IMR-90 (cell line): ENCODE results near the gene PSMA8. TPM values are rescaled to one million over a fixed set of nuclear protein-coding genes. Genes with fewer than 3 reads are reported as not detected.
A peak's percentile ranks its signal among the peaks of the same experiment; 100 is the strongest.

ENCODE experiments used
- ATAC-seq: fragments of 200-7000 bp; cut with Tn5 transposase; 2 replicates; pipeline ENCODE4 v1.9.1; 2020; ENCODE audit warnings: low read depth, mild to moderate bottlenecking, moderate library complexity
- BruUV-seq: library from RNA; stranded (reverse); fragments of 400-500 nt; replicated peaks from 2 replicates; lab custom pipeline; 2021; lab: Mats Ljungman, UMichigan
- CTCF ChIA-PET: fragments of 300-600 bp; formaldehyde crosslinking; extraction: SDS; loops from one replicate; lab custom pipeline; 2021; ENCODE audit warnings: antibody characterized with exemption; lab: Yijun Ruan, JAX
- POLR2A ChIA-PET: fragments of 300-600 bp; sonication (Branson Sonifier 250); formaldehyde crosslinking; loops from one replicate; lab custom pipeline; 2022; ENCODE audit warnings: antibody characterized with exemption; ENCODE audit not compliant: unreplicated experiment; lab: Charles Lee
- DNase-seq: peaks from one replicate; pipeline ENCODE4 v3.0.0; 2013
- H2AFZ ChIP-seq: replicated peaks from 2 replicates; pipeline ENCODE3; 2013; ENCODE audit warnings: low read length, mild to moderate bottlenecking; ENCODE audit not compliant: poor library complexity
- H2AK5ac ChIP-seq: 2 replicates; pipeline ENCODE4 v1.6.1; 2013; ENCODE audit warnings: low read depth, low read length, inconsistent platforms
- H2AK9ac ChIP-seq: replicated peaks from 2 replicates; pipeline ENCODE3; 2013; ENCODE audit warnings: mild to moderate bottlenecking, low read depth, low read length, moderate library complexity; ENCODE audit not compliant: poor library complexity
- H2BK120ac ChIP-seq: 2 replicates; pipeline ENCODE4 v1.6.1; 2013; ENCODE audit warnings: low read depth, low read length, inconsistent platforms
- H2BK15ac ChIP-seq: 3 replicates; pipeline ENCODE4 v1.6.1; 2013; ENCODE audit warnings: low read depth, low read length, inconsistent platforms
- H2BK20ac ChIP-seq: 2 replicates; pipeline ENCODE4 v1.6.1; 2013; ENCODE audit warnings: low read depth, mild to moderate bottlenecking, inconsistent platforms, low read length, moderate library complexity
- H2BK5ac ChIP-seq: 2 replicates; pipeline ENCODE4 v1.6.1; 2013; ENCODE audit warnings: mild to moderate bottlenecking, low read depth, low read length, inconsistent platforms; ENCODE audit not compliant: poor library complexity, severe bottlenecking
- H3K14ac ChIP-seq: replicated peaks from 2 replicates; pipeline ENCODE4 v1.6.1; 2013; ENCODE audit warnings: low read depth, low read length, inconsistent platforms
- H3K18ac ChIP-seq: 2 replicates; pipeline ENCODE4 v1.6.1; 2013; ENCODE audit warnings: low read depth, low read length, control low read depth
- H3K23ac ChIP-seq: 2 replicates; pipeline ENCODE4 v1.6.1; 2013; ENCODE audit warnings: low read depth, low read length, inconsistent platforms
- H3K27ac ChIP-seq: 2 replicates; pipeline ENCODE4 v1.5.1; 2013; ENCODE audit warnings: mild to moderate bottlenecking, control low read depth, low read length; ENCODE audit not compliant: insufficient read depth
- H3K27me3 ChIP-seq: 2 replicates; pipeline ENCODE4 v1.6.1; 2013; ENCODE audit warnings: low read length; ENCODE audit not compliant: control insufficient read depth, insufficient read depth
- H3K36me3 ChIP-seq: 2 replicates; pipeline ENCODE4 v1.6.1; 2013; ENCODE audit warnings: low read length, mixed read lengths; ENCODE audit not compliant: control insufficient read depth, insufficient read depth
- H3K4ac ChIP-seq: 2 replicates; pipeline ENCODE4 v1.6.1; 2013; ENCODE audit warnings: low read depth, low read length, inconsistent platforms
- H3K4me1 ChIP-seq: 2 replicates; pipeline ENCODE4 v1.6.1; 2013; ENCODE audit warnings: low read length, mixed read lengths; ENCODE audit not compliant: control insufficient read depth, insufficient read depth
- H3K4me2 ChIP-seq: 2 replicates; pipeline ENCODE4 v1.6.1; 2013; ENCODE audit warnings: low read depth, mild to moderate bottlenecking, control low read depth, low read length, moderate library complexity
- H3K4me3 ChIP-seq: 2 replicates; pipeline ENCODE4 v1.5.1; 2013; ENCODE audit warnings: low read depth, mild to moderate bottlenecking, control low read depth, low read length, moderate library complexity; ENCODE audit not compliant: insufficient read depth
- H3K56ac ChIP-seq: 2 replicates; pipeline ENCODE4 v1.6.1; 2013; ENCODE audit warnings: low read length, inconsistent platforms; ENCODE audit not compliant: insufficient read depth; ENCODE audit errors: extremely low read depth
- H3K79me1 ChIP-seq, 2 experiments: 2 replicates each; pipeline ENCODE4 v1.6.1; 2013; ENCODE audit warnings: low read length in 2 of 2, inconsistent platforms in 1 of 2, low read depth in 1 of 2
- H3K9ac ChIP-seq: 2 replicates; pipeline ENCODE4 v1.6.1; 2013; ENCODE audit warnings: low read depth, low read length, control low read depth
- H3K9me1 ChIP-seq: 2 replicates; pipeline ENCODE4 v1.6.1; 2013; ENCODE audit warnings: low read length, inconsistent platforms; ENCODE audit not compliant: insufficient read depth
- H3K9me3 ChIP-seq: 2 replicates; pipeline ENCODE4 v1.6.1; 2013; ENCODE audit warnings: low read length; ENCODE audit not compliant: control insufficient read depth, insufficient read depth
- H4K20me1 ChIP-seq: 2 replicates; pipeline ENCODE4 v1.6.1; 2013; ENCODE audit warnings: low read length, inconsistent platforms; ENCODE audit not compliant: insufficient read depth
- H4K5ac ChIP-seq: 2 replicates; pipeline ENCODE4 v1.6.1; 2013; ENCODE audit warnings: mild to moderate bottlenecking, low read depth, low read length, control low read depth
- H4K8ac ChIP-seq, 2 experiments: 2 replicates each; pipeline ENCODE4 v1.6.1; 2013; ENCODE audit warnings: low read depth in 2 of 2, low read length in 2 of 2, control low read depth in 1 of 2, inconsistent platforms in 1 of 2
- H4K91ac ChIP-seq: 2 replicates; pipeline ENCODE4 v1.6.1; 2013; ENCODE audit warnings: low read depth, low read length, inconsistent platforms; ENCODE audit not compliant: insufficient read depth
- BHLHE40 ChIP-seq: fragments of 150-350 bp; IDR thresholded peaks from 2 replicates; pipeline ENCODE4 v1.6.1; 2016; ENCODE audit warnings: mild to moderate bottlenecking, low read depth, low read length
- CHD1 ChIP-seq: IDR thresholded peaks from 2 replicates; pipeline ENCODE4 v1.6.1; 2012; ENCODE audit warnings: low read depth, low read length, improper control_type of control experiment
- ELK1 ChIP-seq: fragments of 150-350 bp; IDR thresholded peaks from 2 replicates; pipeline ENCODE4 v1.6.1; 2016; ENCODE audit warnings: low read depth, mild to moderate bottlenecking, low read length, moderate library complexity, borderline replicate concordance
- FOS ChIP-seq: fragments of 150-350 bp; IDR thresholded peaks from 2 replicates; pipeline ENCODE4 v1.6.1; 2016; ENCODE audit warnings: low read depth, low read length
- MAFK ChIP-seq: IDR thresholded peaks from 2 replicates; pipeline ENCODE4 v1.6.1; 2012; ENCODE audit warnings: low read depth, low read length, improper control_type of control experiment
- MAZ ChIP-seq: IDR thresholded peaks from 2 replicates; pipeline ENCODE4 v1.6.1; 2012; ENCODE audit warnings: low read depth, mild to moderate bottlenecking, low read length, improper control_type of control experiment, moderate library complexity, borderline replicate concordance
- MXI1 ChIP-seq: IDR thresholded peaks from 2 replicates; pipeline ENCODE4 v1.6.1; 2012; ENCODE audit warnings: low read depth, mild to moderate bottlenecking, low read length, moderate library complexity, borderline replicate concordance
- NFE2L2 ChIP-seq: fragments of 150-350 bp; IDR thresholded peaks from 2 replicates; pipeline ENCODE4 v1.6.1; 2016; ENCODE audit warnings: low read depth, mild to moderate bottlenecking, low read length
- POLR2A ChIP-seq: IDR thresholded peaks from 2 replicates; pipeline ENCODE4 v1.6.1; 2012; ENCODE audit warnings: mild to moderate bottlenecking, low read depth, low read length
- RCOR1 ChIP-seq: IDR thresholded peaks from 2 replicates; pipeline ENCODE4 v1.6.1; 2012; ENCODE audit warnings: mild to moderate bottlenecking, low read length, improper control_type of control experiment; ENCODE audit not compliant: insufficient replicate concordance
- SMC3 ChIP-seq: fragments of 150-350 bp; IDR thresholded peaks from 2 replicates; pipeline ENCODE4 v1.6.1; 2016; ENCODE audit warnings: low read depth, mild to moderate bottlenecking, antibody characterized with exemption, low read length, moderate library complexity
- USF2 ChIP-seq: fragments of 150-350 bp; IDR thresholded peaks from 2 replicates; pipeline ENCODE4 v1.6.1; 2017; ENCODE audit warnings: mild to moderate bottlenecking, antibody characterized with exemption, low read length, low read depth
- WGBS, 2 experiments: methylation state at CpG; one replicate each; pipeline versions ENCODE4 v1.1.5 to v1.1.7; 2013; ENCODE audit warnings: missing lambda C conversion rate in 2 of 2; ENCODE audit not compliant: insufficient read length in 1 of 2; ENCODE audit errors: extremely low coverage in 2 of 2; 5-methylcytosine and 5-hydroxymethylcytosine counted together
- dilution Hi-C: fragments of 300-500 bp; cut with HindIII; formaldehyde crosslinking; loops from one replicate; pipeline ENCODE4 v1.14.3; 2018; ENCODE audit warnings: low sequenced_read_pairs; ENCODE audit not compliant: unreplicated experiment
- in situ Hi-C: fragments of 300-500 bp; cut with MboI; formaldehyde crosslinking; loops from 3 replicates; pipeline ENCODE4 v1.14.3; 2019; ENCODE audit warnings: low sequenced_read_pairs, inconsistent platforms, mixed read lengths
- intact Hi-C: fragments of 100-400 bp; cut with micrococcal nuclease; formaldehyde crosslinking; loops from 2 replicates; pipeline ENCODE4 v1.10.0; 2022
- polyA plus RNA-seq, 3 experiments: library from polyadenylated mRNA; depleted of rRNA; stranded (reverse); fragments of >200 nt; gene quantifications; 2 replicates each; pipeline ENCODE4 v1.2.3, GENCODE V29; 2012; ENCODE audit warnings: low replicate concordance in 1 of 3
- total RNA-seq: library from RNA; depleted of rRNA; stranded (reverse); fragments of >200 nt; gene quantifications from 2 replicates; pipeline ENCODE4 v1.2.3, GENCODE V29; 2012

Gene PSMA8
- total and polyA plus RNA-seq, 2 of the 4 experiments (the other 2 are of a cell fraction), result not detected

GRCh38 chr18:26225022-26225693 is 91.5 kb downstream of the PSMA8 start:
- no peak overlapping the region for H3K56ac ChIP-seq
- no peak overlapping the region for H2BK15ac ChIP-seq
- no peak for TF ChIP-seq MAFK
- no peak for TF ChIP-seq USF2
- no peak for TF ChIP-seq RCOR1
- no peak for TF ChIP-seq ELK1
- no peak for TF ChIP-seq CHD1
- no peak for TF ChIP-seq MAZ
- no peak for TF ChIP-seq FOS
- no peak for TF ChIP-seq POLR2A
- TF ChIP-seq BHLHE40, result no peak
- TF ChIP-seq MXI1, result no peak
- no peak for TF ChIP-seq NFE2L2
- no peak for TF ChIP-seq SMC3
- dilution Hi-C loops (no loop called here), intact Hi-C loops (no loop called here), in situ Hi-C loops (no loop called here)
- peak overlapping the region; percentile 35 for H2AFZ ChIP-seq
- no peaks in the 10 kb centered on the region for H3K4me1 ChIP-seq
- H2BK20ac ChIP-seq, result no peak overlapping the region
- no peak overlapping the region for H3K4ac ChIP-seq
- WGBS, 2 experiments, result no CpG with 5 or more reads among the region's 7 CpGs
- ATAC-seq (no peak), DNase-seq (no peak)
- no peak overlapping the region for H2BK120ac ChIP-seq
- no peak overlapping the region for H2AK5ac ChIP-seq
- H3K79me1 ChIP-seq, result no peaks in the 10 kb centered on the region
- H4K5ac ChIP-seq, result no peak overlapping the region
- H2BK5ac ChIP-seq, result no peak overlapping the region
- no peaks in the 10 kb centered on the region for H3K9me1 ChIP-seq
- no peak overlapping the region for H3K27ac ChIP-seq
- no peak overlapping the region for H3K4me3 ChIP-seq
- no peak overlapping the region for H4K8ac ChIP-seq
- no peaks in the 10 kb centered on the region; the same call in 1 of the 2 replicates for H3K27me3 ChIP-seq
- H3K23ac ChIP-seq, result no peak overlapping the region
- POLR2A ChIA-PET, result no interaction called here
- CTCF ChIA-PET, result no interaction called here
- BruUV-seq, result no TSS peak
- no peak overlapping the region for H3K4me2 ChIP-seq
- no peak overlapping the region for H4K91ac ChIP-seq
- H3K18ac ChIP-seq, result no peak overlapping the region
- H4K20me1 ChIP-seq, result no peaks in the 10 kb centered on the region
- no peak overlapping the region for H2AK9ac ChIP-seq
- no peaks in the 10 kb centered on the region for H3K36me3 ChIP-seq
- no peak overlapping the region for H3K9ac ChIP-seq
- no peak overlapping the region for H3K14ac ChIP-seq
- no peaks in the 10 kb centered on the region for H3K9me3 ChIP-seq
